GM13976 (cell line): Measurements from ENCODE around the gene MCCC1.

Source experiments
- DNase-seq: peaks from one replicate; pipeline ENCODE4 v3.0.0; 2012; ENCODE audit warnings: low spot score
- in situ Hi-C: fragments of 300-500 bp; cut with MboI; formaldehyde crosslinking; loops from one replicate; pipeline ENCODE4 v1.12.0; 2022; ENCODE audit warnings: low sequenced_read_pairs, mixed read lengths, inconsistent platforms; ENCODE audit not compliant: unreplicated experiment
- TF ChIP-seq, protein P1 (sequence below): IDR thresholded peaks from 2 replicates; pipeline ENCODE4 v1.5.1; 2012; ENCODE audit warnings: borderline replicate concordance, mild to moderate bottlenecking; ENCODE audit not compliant: insufficient read depth; ENCODE audit errors: extremely low read depth, missing control alignments, control extremely low read depth

The MCCC1 gene

GRCh38 chr3:182981038-182981380, 118.3 kb downstream of the MCCC1 start:
- in situ Hi-C loops: no loop called here
- TF ChIP-seq, protein P1, sequence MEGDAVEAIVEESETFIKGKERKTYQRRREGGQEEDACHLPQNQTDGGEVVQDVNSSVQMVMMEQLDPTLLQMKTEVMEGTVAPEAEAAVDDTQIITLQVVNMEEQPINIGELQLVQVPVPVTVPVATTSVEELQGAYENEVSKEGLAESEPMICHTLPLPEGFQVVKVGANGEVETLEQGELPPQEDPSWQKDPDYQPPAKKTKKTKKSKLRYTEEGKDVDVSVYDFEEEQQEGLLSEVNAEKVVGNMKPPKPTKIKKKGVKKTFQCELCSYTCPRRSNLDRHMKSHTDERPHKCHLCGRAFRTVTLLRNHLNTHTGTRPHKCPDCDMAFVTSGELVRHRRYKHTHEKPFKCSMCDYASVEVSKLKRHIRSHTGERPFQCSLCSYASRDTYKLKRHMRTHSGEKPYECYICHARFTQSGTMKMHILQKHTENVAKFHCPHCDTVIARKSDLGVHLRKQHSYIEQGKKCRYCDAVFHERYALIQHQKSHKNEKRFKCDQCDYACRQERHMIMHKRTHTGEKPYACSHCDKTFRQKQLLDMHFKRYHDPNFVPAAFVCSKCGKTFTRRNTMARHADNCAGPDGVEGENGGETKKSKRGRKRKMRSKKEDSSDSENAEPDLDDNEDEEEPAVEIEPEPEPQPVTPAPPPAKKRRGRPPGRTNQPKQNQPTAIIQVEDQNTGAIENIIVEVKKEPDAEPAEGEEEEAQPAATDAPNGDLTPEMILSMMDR: no peak
- no peak for DNase-seq

GRCh38 chr3:182980204-182981037, 118.9 kb downstream of the MCCC1 start, which contains the start of gene DCUN1D1:
DCUN1D1 (minus strand) TSS chr3:182980538; CDS start chr3:182980489, 49 bp downstream.
- in situ Hi-C loops: no loop called here

GRCh38 chr3:182979674-182980191, 119.6 kb downstream of the MCCC1 start:
- in situ Hi-C loops: no loop called here
- TF ChIP-seq, protein P1: no peak
- DNase-seq: peak; percentile 37

More at GRCh38 chr3:182980204-182981037, 118.9 kb downstream of the MCCC1 start, which contains the start of gene DCUN1D1:
- peak; percentile 97 for DNase-seq
- TF ChIP-seq, protein P1: no peak

GRCh38 chr3:182979103-182979673, 120.1 kb downstream of the MCCC1 start:
- TF ChIP-seq, protein P1: no peak
- in situ Hi-C loops: no loop called here
- no peak for DNase-seq

GRCh38 chr3:182978387-182978786, 120.9 kb downstream of the MCCC1 start:
- in situ Hi-C loops: no loop called here
- TF ChIP-seq, protein P1: no peak
- no peak for DNase-seq

DNA sequence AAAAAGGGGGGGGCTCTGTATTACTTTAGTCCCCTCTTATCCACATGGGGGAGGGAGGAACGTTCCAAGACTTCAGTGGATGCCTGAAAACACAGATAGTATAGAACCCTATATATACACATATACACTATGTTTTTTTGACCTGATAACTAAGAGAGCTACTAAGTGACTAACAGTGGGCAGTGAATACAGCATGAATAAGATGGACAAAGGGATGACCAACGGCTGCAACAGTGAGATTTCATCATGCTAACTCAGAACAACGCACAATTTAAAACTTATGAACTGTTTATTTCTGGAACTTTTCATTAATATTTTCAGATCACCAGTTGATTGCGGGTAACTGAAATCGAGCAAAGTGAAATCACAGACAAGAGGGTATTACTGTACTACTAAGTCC, 126.2 kb downstream of the MCCC1 start:
- TF ChIP-seq, protein P1: no peak
- DNase-seq: no peak
- in situ Hi-C loops: no loop called here
